Liver (tissue), 9 donors: ENCODE data around the gene CEP131. TPM values are rescaled to one million over a fixed set of nuclear protein-coding genes. Genes with fewer than 3 reads are reported as not detected.
A peak's percentile ranks its signal among the peaks of the same experiment; 100 is the strongest.

ENCODE experiments used
- DNase-seq: peaks from one replicate; pipeline ENCODE4 v3.0.0-alpha.2; 2017; ENCODE audit warnings: low spot score
- H3K27ac ChIP-seq, 2 donors: one replicate each; pipeline ENCODE4 v1.7.0; 2013; ENCODE audit warnings: inconsistent platforms in 2 of 2, low read length in 2 of 2, control low read depth in 1 of 2, low read depth in 1 of 2, mild to moderate bottlenecking in 1 of 2
- H3K27me3 ChIP-seq, 4 donors: one replicate each; pipeline versions ENCODE4 v1.6.1 to v1.7.0; 2013; ENCODE audit warnings: low read length in 3 of 4, inconsistent platforms in 1 of 4, mild to moderate bottlenecking in 1 of 4, moderate library complexity in 1 of 4; ENCODE audit not compliant: control insufficient read depth in 4 of 4, insufficient read depth in 4 of 4
- H3K36me3 ChIP-seq, 4 donors: one replicate each; pipeline versions ENCODE4 v1.6.1 to v1.7.0; 2013; ENCODE audit warnings: low read length in 3 of 4, mild to moderate bottlenecking in 3 of 4, low read depth in 1 of 4, moderate library complexity in 1 of 4; ENCODE audit not compliant: control insufficient read depth in 4 of 4, insufficient read depth in 3 of 4
- H3K4me1 ChIP-seq, 4 donors: one replicate each; pipeline versions ENCODE4 v1.6.1 to v1.7.0; 2013; ENCODE audit warnings: low read length in 3 of 4, mild to moderate bottlenecking in 3 of 4, moderate library complexity in 1 of 4; ENCODE audit not compliant: control insufficient read depth in 4 of 4, insufficient read depth in 4 of 4
- H3K4me3 ChIP-seq, 3 donors: one replicate each; pipeline versions ENCODE4 v1.6.1 to v1.7.0; 2013; ENCODE audit warnings: low read length in 3 of 3, control low read depth in 1 of 3, low read depth in 1 of 3, mild to moderate bottlenecking in 1 of 3
- H3K9ac ChIP-seq, 2 donors: one replicate each; pipeline ENCODE4 v1.7.0; 2013; ENCODE audit warnings: low read length in 2 of 2, mild to moderate bottlenecking in 2 of 2, moderate library complexity in 2 of 2, control low read depth in 1 of 2, low read depth in 1 of 2
- H3K9me3 ChIP-seq, 4 donors: one replicate each; pipeline versions ENCODE4 v1.6.1 to v1.7.0; 2013; ENCODE audit warnings: low read length in 3 of 4; ENCODE audit not compliant: control insufficient read depth in 4 of 4
- EGR1 ChIP-seq, 2 donors: IDR thresholded peaks; 2 replicates each; pipeline ENCODE4 v1.6.1; 2016 to 2018; ENCODE audit warnings: antibody characterized with exemption in 2 of 2, low read depth in 2 of 2
- FOXA1 ChIP-seq: IDR thresholded peaks from 2 replicates; pipeline ENCODE4 v1.6.1; 2016; ENCODE audit warnings: antibody characterized with exemption
- FOXA2 ChIP-seq: IDR thresholded peaks from 2 replicates; pipeline ENCODE4 v1.6.1; 2016; ENCODE audit warnings: antibody characterized with exemption
- HNF4A ChIP-seq, 2 donors: conservative IDR thresholded peaks; 2 replicates each; pipeline ENCODE4 v1.6.1; 2016; ENCODE audit warnings: antibody characterized with exemption in 2 of 2, mild to moderate bottlenecking in 2 of 2
- JUND ChIP-seq, 2 donors: IDR thresholded peaks; 2 replicates each; pipeline ENCODE4 v1.6.1; 2016; ENCODE audit warnings: antibody characterized with exemption in 2 of 2
- NR2F2 ChIP-seq: IDR thresholded peaks from 2 replicates; pipeline ENCODE4 v1.6.1; 2016; ENCODE audit warnings: antibody characterized with exemption
- RAD21 ChIP-seq, 2 donors: IDR thresholded peaks; 2 replicates each; pipeline ENCODE4 v1.6.1; 2016; ENCODE audit warnings: antibody characterized with exemption in 2 of 2, mild to moderate bottlenecking in 2 of 2
- SP1 ChIP-seq: IDR thresholded peaks from 2 replicates; pipeline ENCODE4 v1.6.1; 2018; ENCODE audit warnings: antibody characterized with exemption, mild to moderate bottlenecking
- TAF1 ChIP-seq: conservative IDR thresholded peaks from 2 replicates; pipeline ENCODE4 v1.6.1; 2016; ENCODE audit warnings: antibody characterized with exemption, mild to moderate bottlenecking
- WGBS: extraction: QIAGEN DNeasy Blood & Tissue Kit; methylation state at CpG from one replicate; pipeline ENCODE4 v1.1.7; 2013; 5-methylcytosine and 5-hydroxymethylcytosine counted together
- polyA plus RNA-seq, 2 donors: library from polyadenylated mRNA; stranded (reverse) in 1 of 2; unstranded in 1 of 2; fragments of 200-250 nt in 1 of 2; fragments of >200 nt in 1 of 2; fragmentation: Nextera tagmentation in 1 of 2; extraction: Ambion mirVana in 1 of 2; gene quantifications; one replicate each; pipeline versions ENCODE4 v1.2.1 to v1.2.3, GENCODE V29; 2013 to 2015
- total RNA-seq, 2 donors: library from RNA; depleted of rRNA; stranded (reverse); fragments of >200 nt; gene quantifications; one replicate each; pipeline ENCODE4 v1.2.3, GENCODE V29; 2014
- TF ChIP-seq, protein P1 (sequence below): fragments of 150-350 bp; IDR thresholded peaks from 2 replicates; pipeline ENCODE4 v1.5.1; 2017; ENCODE audit warnings: improper control_type of control experiment, low read depth, low read length; ENCODE audit not compliant: missing input control
- TF ChIP-seq, protein P2 (sequence below): IDR thresholded peaks from 2 replicates; pipeline ENCODE4 v1.6.1; 2016; ENCODE audit warnings: antibody characterized with exemption
- TF ChIP-seq, protein P3 (sequence below): IDR thresholded peaks from 2 replicates; pipeline ENCODE4 v1.6.1; 2016; ENCODE audit warnings: antibody characterized with exemption
- TF ChIP-seq, protein P4 (sequence below): IDR thresholded peaks from 2 replicates; pipeline ENCODE4 v1.6.1; 2016; ENCODE audit warnings: antibody characterized with exemption, mild to moderate bottlenecking
- TF ChIP-seq, protein P5 (sequence below): IDR thresholded peaks from 2 replicates; pipeline ENCODE4 v1.6.1; 2016; ENCODE audit warnings: antibody characterized with exemption
- donor health status: healthy.
- donor health status: healthy.
- donor health status: healthy.
- donor health status: healthy.
- donor health status: healthy.

CEP131 gene
- total and polyA plus RNA-seq, 4 donors = 0.71 to 6.3 (median 2.2) TPM

DNA sequence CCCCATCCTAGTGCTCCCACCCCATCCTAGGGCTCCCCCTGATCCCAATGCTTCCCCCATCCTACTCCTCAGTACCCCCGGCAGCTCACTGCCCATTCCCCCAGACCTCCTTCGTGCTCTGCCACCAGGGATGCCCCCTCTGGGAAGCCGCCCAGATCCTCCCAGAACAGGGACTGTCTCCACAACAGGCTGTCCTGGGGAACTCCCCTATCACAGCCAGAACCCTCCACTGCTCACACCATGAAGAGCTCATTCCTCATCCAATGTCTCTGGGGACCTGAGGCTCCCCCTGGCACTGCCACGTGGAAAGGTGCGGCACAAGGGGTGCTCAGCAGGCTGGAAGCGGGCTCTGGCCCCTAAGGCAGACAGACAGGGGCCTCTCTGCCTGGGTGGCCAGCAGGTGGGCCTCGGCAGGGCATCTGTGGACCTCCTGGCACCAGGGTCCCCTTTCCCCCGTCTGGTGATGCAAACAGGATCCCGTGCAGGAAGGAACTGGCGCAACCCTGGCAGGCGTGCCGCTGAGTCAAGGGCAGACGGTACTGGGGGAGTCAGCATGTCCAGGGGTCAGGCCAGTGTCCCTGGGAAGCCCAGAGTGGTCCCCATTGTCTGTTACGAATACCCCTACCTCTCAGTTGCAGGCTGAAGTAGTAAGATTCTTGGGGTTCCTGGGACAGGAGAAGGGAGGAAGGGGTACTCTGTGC, 72.2 kb downstream of the CEP131 start:
- no peak overlapping the region for H3K4me3 ChIP-seq

More for the DNA sequence above, 72.2 kb downstream of the CEP131 start:
- peaks cover 0 to 2% (median 0%) of the 10 kb centered on the region in 4 donors for H3K27me3 ChIP-seq
- 77% methylated on average over 14 of the region's 14 CpGs for WGBS
- no peaks in the 10 kb centered on the region for H3K4me1 ChIP-seq
- no peak overlapping the region for H3K9ac ChIP-seq
- DNase-seq = no peak
- TF ChIP-seq SP1 (no peak), FOXA2 (no peak), TAF1 (no peak), RAD21 (IDR thresholded peaks at IDR 0.05) (no peak), EGR1 (IDR thresholded peaks at IDR 0.05; ENCODE audit: low read depth in 2 of 2) (no peak), JUND (IDR thresholded peaks at IDR 0.05) (no peak), FOXA1 (no peak), HNF4A (conservative IDR thresholded peaks at IDR 0.05) (no peak), NR2F2 (no peak)
- TF ChIP-seq, protein P1, sequence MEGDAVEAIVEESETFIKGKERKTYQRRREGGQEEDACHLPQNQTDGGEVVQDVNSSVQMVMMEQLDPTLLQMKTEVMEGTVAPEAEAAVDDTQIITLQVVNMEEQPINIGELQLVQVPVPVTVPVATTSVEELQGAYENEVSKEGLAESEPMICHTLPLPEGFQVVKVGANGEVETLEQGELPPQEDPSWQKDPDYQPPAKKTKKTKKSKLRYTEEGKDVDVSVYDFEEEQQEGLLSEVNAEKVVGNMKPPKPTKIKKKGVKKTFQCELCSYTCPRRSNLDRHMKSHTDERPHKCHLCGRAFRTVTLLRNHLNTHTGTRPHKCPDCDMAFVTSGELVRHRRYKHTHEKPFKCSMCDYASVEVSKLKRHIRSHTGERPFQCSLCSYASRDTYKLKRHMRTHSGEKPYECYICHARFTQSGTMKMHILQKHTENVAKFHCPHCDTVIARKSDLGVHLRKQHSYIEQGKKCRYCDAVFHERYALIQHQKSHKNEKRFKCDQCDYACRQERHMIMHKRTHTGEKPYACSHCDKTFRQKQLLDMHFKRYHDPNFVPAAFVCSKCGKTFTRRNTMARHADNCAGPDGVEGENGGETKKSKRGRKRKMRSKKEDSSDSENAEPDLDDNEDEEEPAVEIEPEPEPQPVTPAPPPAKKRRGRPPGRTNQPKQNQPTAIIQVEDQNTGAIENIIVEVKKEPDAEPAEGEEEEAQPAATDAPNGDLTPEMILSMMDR = no peak
- TF ChIP-seq, protein P2, sequence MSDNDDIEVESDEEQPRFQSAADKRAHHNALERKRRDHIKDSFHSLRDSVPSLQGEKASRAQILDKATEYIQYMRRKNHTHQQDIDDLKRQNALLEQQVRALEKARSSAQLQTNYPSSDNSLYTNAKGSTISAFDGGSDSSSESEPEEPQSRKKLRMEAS = no peak
- TF ChIP-seq, protein P3, sequence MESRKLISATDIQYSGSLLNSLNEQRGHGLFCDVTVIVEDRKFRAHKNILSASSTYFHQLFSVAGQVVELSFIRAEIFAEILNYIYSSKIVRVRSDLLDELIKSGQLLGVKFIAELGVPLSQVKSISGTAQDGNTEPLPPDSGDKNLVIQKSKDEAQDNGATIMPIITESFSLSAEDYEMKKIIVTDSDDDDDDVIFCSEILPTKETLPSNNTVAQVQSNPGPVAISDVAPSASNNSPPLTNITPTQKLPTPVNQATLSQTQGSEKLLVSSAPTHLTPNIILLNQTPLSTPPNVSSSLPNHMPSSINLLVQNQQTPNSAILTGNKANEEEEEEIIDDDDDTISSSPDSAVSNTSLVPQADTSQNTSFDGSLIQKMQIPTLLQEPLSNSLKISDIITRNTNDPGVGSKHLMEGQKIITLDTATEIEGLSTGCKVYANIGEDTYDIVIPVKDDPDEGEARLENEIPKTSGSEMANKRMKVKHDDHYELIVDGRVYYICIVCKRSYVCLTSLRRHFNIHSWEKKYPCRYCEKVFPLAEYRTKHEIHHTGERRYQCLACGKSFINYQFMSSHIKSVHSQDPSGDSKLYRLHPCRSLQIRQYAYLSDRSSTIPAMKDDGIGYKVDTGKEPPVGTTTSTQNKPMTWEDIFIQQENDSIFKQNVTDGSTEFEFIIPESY = no peak
- TF ChIP-seq, protein P4, sequence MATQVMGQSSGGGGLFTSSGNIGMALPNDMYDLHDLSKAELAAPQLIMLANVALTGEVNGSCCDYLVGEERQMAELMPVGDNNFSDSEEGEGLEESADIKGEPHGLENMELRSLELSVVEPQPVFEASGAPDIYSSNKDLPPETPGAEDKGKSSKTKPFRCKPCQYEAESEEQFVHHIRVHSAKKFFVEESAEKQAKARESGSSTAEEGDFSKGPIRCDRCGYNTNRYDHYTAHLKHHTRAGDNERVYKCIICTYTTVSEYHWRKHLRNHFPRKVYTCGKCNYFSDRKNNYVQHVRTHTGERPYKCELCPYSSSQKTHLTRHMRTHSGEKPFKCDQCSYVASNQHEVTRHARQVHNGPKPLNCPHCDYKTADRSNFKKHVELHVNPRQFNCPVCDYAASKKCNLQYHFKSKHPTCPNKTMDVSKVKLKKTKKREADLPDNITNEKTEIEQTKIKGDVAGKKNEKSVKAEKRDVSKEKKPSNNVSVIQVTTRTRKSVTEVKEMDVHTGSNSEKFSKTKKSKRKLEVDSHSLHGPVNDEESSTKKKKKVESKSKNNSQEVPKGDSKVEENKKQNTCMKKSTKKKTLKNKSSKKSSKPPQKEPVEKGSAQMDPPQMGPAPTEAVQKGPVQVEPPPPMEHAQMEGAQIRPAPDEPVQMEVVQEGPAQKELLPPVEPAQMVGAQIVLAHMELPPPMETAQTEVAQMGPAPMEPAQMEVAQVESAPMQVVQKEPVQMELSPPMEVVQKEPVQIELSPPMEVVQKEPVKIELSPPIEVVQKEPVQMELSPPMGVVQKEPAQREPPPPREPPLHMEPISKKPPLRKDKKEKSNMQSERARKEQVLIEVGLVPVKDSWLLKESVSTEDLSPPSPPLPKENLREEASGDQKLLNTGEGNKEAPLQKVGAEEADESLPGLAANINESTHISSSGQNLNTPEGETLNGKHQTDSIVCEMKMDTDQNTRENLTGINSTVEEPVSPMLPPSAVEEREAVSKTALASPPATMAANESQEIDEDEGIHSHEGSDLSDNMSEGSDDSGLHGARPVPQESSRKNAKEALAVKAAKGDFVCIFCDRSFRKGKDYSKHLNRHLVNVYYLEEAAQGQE = no peak
- TF ChIP-seq, protein P5, sequence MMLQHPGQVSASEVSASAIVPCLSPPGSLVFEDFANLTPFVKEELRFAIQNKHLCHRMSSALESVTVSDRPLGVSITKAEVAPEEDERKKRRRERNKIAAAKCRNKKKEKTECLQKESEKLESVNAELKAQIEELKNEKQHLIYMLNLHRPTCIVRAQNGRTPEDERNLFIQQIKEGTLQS = no peak
- peak overlapping the region in 1 of 2 donors; percentile 56 for H3K27ac ChIP-seq
- H3K9me3 ChIP-seq = no peaks in the 10 kb centered on the region
- H3K36me3 ChIP-seq = no peaks in the 10 kb centered on the region
